Suprapubic skin (tissue), 4 donors: Measurements from ENCODE around the gene ZDHHC16. TPM values are rescaled to one million over a fixed set of nuclear protein-coding genes. Genes with fewer than 3 reads are reported as not detected.
A peak's percentile ranks its signal among the peaks of the same experiment; 100 is the strongest.

Source experiments
- DNase-seq, 2 donors: peaks; one replicate each; pipeline ENCODE4 v3.0.0-alpha.2; 2019; ENCODE audit warnings: low spot score in 2 of 2
- H3K27ac ChIP-seq: fragments of 200-600 bp; sonication (generic); one replicate; pipeline ENCODE4 v1.5.1; 2019
- H3K27me3 ChIP-seq: fragments of 200-600 bp; sonication (generic); one replicate; pipeline ENCODE4 v1.5.1; 2019
- H3K36me3 ChIP-seq: fragments of 200-600 bp; sonication (generic); one replicate; pipeline ENCODE4 v1.5.1; 2019
- H3K4me1 ChIP-seq: fragments of 200-600 bp; sonication (generic); one replicate; pipeline ENCODE4 v1.5.1; 2019
- H3K4me3 ChIP-seq: fragments of 200-600 bp; sonication (generic); one replicate; pipeline ENCODE4 v1.5.1; 2019; ENCODE audit warnings: mild to moderate bottlenecking
- H3K9me3 ChIP-seq: fragments of 200-600 bp; sonication (generic); one replicate; pipeline ENCODE4 v1.5.1; 2019
- EP300 ChIP-seq: sonication (generic); formaldehyde crosslinking; IDR thresholded peaks from one replicate; pipeline ENCODE4 v1.6.1; 2017; ENCODE audit warnings: antibody characterized with exemption
- POLR2A ChIP-seq, 2 donors: fragments of 450-650 bp; IDR thresholded peaks; one replicate each; pipeline ENCODE4 v1.6.1; 2017; ENCODE audit warnings: antibody characterized with exemption in 2 of 2, mild to moderate bottlenecking in 2 of 2, moderate library complexity in 2 of 2
- POLR2AphosphoS5 ChIP-seq, 3 donors: sonication (generic); formaldehyde crosslinking; IDR thresholded peaks; one replicate each; pipeline ENCODE4 v1.6.1; 2017; ENCODE audit warnings: antibody characterized with exemption in 3 of 3
- WGBS: methylation state at CpG from one replicate; pipeline ENCODE4 v1.1.5; 2018; 5-methylcytosine and 5-hydroxymethylcytosine counted together
- total RNA-seq, 4 donors: library from RNA; depleted of rRNA; stranded (reverse); fragments of >200 nt; gene quantifications; one replicate each; pipeline ENCODE4 v1.1.0, GENCODE V29; 2016
- TF ChIP-seq, protein P1 (sequence below), 2 donors: fragments of 200-600 bp in 1 of 2; fragments of 450-650 bp in 1 of 2; sonication (generic) in 1 of 2; IDR thresholded peaks; one replicate each; pipeline ENCODE4 v1.5.1; 2016 to 2019; ENCODE audit warnings: antibody characterized with exemption in 2 of 2, mild to moderate bottlenecking in 1 of 2, moderate library complexity in 1 of 2

Gene ZDHHC16
- total RNA-seq, 4 donors from 2014 or later: 24.5 to 35.8 (median 28.2) TPM

DNA sequence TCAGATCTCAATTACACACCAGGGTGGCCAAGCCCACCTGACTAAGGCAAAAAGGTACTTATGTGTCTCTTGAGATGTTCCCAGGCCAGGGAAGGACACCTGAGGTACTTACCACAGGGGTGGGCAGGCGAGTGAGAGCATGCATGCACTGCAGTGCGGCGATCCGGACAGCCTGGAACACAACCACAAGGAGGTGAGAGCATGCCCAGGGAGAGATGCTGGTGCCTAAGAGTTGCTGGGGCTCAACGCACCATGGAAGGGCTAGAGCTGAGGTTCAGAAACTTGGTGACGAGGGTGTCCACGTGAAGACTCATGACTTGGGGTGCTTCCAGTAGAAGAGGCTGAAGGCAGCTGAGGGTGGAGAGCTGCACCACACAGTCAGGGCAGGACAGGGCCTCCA is 13.1 kb downstream of the ZDHHC16 start:
- Histone ChIP-seq H3K4me3 (no peak overlapping the region), H3K4me1 (peaks cover 14% of the 10 kb centered on the region), H3K9me3 (no peaks in the 10 kb centered on the region), H3K36me3 (peaks cover 90% of the 10 kb centered on the region), H3K27me3 (no peaks in the 10 kb centered on the region), H3K27ac (no peak overlapping the region)
- TF ChIP-seq POLR2A (IDR thresholded peaks at IDR 0.05) (no peak), EP300 (no peak), POLR2AphosphoS5 (IDR thresholded peaks at IDR 0.05) (no peak)
- TF ChIP-seq, protein P1, sequence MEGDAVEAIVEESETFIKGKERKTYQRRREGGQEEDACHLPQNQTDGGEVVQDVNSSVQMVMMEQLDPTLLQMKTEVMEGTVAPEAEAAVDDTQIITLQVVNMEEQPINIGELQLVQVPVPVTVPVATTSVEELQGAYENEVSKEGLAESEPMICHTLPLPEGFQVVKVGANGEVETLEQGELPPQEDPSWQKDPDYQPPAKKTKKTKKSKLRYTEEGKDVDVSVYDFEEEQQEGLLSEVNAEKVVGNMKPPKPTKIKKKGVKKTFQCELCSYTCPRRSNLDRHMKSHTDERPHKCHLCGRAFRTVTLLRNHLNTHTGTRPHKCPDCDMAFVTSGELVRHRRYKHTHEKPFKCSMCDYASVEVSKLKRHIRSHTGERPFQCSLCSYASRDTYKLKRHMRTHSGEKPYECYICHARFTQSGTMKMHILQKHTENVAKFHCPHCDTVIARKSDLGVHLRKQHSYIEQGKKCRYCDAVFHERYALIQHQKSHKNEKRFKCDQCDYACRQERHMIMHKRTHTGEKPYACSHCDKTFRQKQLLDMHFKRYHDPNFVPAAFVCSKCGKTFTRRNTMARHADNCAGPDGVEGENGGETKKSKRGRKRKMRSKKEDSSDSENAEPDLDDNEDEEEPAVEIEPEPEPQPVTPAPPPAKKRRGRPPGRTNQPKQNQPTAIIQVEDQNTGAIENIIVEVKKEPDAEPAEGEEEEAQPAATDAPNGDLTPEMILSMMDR (IDR thresholded peaks at IDR 0.05): no peak
- DNase-seq: no peak
- 75% methylated on average over 7 of the region's 7 CpGs for whole genome bisulfite sequencing

DNA sequence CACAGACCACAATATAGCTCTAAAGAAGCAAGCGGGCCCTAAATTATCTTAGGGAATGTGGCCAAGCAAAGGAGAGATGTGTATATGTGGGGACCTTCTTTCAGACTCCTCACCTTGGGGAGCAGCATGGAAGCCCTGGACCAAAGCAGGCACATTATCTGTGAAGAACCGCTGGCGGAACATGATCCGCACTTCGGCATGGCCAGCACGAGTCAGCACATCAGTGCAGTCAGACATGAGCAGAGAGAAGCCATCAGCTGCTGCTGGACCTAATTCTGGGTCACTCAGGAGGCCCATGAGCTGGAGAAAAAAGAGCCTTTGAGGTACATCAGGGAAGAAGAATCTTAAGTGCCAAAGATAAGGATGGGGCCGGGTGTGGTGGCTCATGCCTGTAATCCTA is 14.0 kb downstream of the ZDHHC16 start:
- Histone ChIP-seq H3K36me3 (peaks cover 97% of the 10 kb centered on the region), H3K27ac (no peak overlapping the region), H3K4me3 (no peak overlapping the region), H3K9me3 (no peaks in the 10 kb centered on the region), H3K27me3 (no peaks in the 10 kb centered on the region), H3K4me1 (peaks cover 11% of the 10 kb centered on the region)
- no peak for TF ChIP-seq POLR2AphosphoS5 (IDR thresholded peaks at IDR 0.05)
- no peak for TF ChIP-seq POLR2A (IDR thresholded peaks at IDR 0.05)
- 78% methylated on average over 7 of the region's 7 CpGs for WGBS
- DNase-seq: no peak

DNA sequence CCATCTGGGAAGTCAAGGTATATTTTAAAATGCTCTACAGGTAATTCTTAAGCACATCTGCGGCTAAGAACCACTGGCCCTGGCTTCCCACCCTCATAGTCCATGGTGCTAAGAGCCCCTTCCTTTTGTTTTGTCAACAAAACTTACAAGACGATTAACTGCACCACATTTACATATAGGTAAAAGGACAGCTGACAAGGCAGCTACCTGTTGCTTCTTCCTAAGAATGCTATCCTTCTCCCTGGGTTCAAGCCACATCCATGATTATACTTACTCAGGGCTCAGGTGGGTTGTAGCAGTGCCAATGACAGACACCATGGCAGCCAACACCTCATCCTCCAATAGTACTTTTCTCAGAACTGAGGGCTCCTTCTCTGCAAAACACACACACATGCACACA is 16.3 kb downstream of the ZDHHC16 start:
- Histone ChIP-seq H3K27me3 (no peaks in the 10 kb centered on the region), H3K4me1 (peaks cover 8% of the 10 kb centered on the region), H3K27ac (no peak overlapping the region), H3K4me3 (no peak overlapping the region), H3K9me3 (no peaks in the 10 kb centered on the region), H3K36me3 (peaks cover 98% of the 10 kb centered on the region)
- no peak for TF ChIP-seq EP300
- TF ChIP-seq POLR2AphosphoS5 (IDR thresholded peaks at IDR 0.05): no peak
- no peak for TF ChIP-seq POLR2A (IDR thresholded peaks at IDR 0.05)
- 88% methylated on average over 2 of the region's 2 CpGs for WGBS
- no peak for DNase-seq

DNA sequence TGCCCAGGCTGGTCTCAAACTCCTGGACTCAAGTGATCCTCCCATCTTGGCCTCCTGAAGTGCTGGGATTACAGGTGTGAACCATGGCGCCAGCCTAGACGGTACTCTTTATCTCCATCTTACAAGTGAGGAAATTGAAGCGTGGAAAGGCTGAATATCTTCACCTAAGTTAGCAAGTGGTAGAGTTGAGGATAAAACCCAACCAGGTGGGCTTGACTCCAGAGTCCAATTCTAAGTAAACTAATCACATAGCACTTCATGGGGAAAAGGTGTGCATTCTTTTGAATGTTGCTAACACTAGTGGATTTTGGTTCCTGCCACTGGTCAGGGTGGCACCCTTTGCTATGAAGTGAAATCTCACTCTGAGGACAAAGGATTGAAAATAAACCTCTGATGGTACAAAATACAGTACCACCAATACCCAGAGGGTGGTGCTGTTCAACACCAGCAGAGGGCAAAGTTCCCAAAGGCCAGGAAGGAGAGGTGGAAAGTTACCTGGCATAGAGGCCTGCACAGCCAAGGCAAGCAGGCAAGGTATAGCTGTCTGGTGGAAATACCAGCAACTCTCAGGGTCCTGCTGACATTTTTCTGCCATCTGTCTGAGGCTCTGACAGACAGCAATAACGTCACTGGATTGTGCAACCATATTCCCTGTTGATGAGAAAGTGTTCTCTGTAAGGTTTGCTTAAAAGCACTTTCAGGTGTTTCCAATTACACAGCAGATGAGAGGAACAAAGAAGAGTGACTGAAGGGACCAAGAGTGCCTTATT is 17.6 kb downstream of the ZDHHC16 start:
- H3K27ac ChIP-seq: peak overlapping the region; percentile 1
- DNase-seq: peak in 1 of 2 donors; percentile 62
- H3K36me3 ChIP-seq: peaks cover 99% of the 10 kb centered on the region
- WGBS: 63% methylated on average over 4 of the region's 4 CpGs
- H3K9me3 ChIP-seq: no peaks in the 10 kb centered on the region
- TF ChIP-seq, protein P1 (IDR thresholded peaks at IDR 0.05): peak; percentile 74 to 86
- no peak for TF ChIP-seq EP300
- TF ChIP-seq POLR2AphosphoS5 (IDR thresholded peaks at IDR 0.05): peak in 1 of 3 donors; percentile 43
- no peak for TF ChIP-seq POLR2A (IDR thresholded peaks at IDR 0.05)
- H3K4me1 ChIP-seq: peaks cover 15% of the 10 kb centered on the region
- H3K4me3 ChIP-seq: no peak overlapping the region
- no peaks in the 10 kb centered on the region for H3K27me3 ChIP-seq

DNA sequence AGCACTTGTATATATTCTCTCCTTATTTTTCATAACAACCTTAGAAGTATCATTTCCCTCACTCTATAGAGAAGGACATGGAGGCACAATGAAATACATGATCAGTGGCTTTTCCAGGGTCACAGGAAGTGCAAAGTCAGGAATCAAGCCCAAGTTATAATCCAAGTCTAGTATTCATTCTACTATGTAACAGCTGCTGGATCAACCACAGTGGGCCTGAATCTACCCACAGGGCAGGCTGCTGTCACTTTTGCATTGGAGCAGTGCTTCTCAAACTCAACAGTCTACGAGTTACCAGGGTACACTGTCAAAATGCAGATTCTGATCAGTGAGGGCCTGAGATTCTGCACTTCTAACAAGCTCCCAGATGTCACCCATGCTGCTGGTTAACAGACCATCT is 18.3 kb downstream of the ZDHHC16 start:
- 75% methylated on average over 1 of the region's 1 CpG for WGBS

DNA sequence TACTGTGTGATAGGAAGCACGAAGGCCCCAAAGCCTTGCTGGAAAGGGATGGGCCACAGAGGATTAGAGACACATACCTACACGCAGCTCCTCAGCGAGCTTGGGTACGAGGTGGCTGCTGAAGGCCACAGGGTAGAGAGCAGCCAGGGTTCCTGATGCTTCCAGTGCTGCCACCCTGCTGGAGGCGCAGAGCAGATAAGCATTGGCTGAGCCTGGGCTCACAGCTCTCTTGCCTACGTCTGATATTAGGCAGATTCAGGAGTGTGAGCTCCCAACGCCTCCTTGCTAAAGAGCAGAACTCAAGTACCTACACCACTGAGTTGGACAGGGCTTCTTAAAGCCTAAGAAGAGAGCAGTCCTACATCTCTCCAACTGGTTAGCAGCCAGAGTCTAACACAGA is 20.0 kb downstream of the ZDHHC16 start:
- peaks cover 98% of the 10 kb centered on the region for H3K36me3 ChIP-seq
- no peaks in the 10 kb centered on the region for H3K9me3 ChIP-seq
- no peak for DNase-seq
- no peak overlapping the region for H3K4me3 ChIP-seq
- TF ChIP-seq POLR2A (IDR thresholded peaks at IDR 0.05): no peak
- peaks cover 15% of the 10 kb centered on the region for H3K4me1 ChIP-seq
- WGBS: 96% methylated on average over 7 of the region's 7 CpGs
- H3K27me3 ChIP-seq: no peaks in the 10 kb centered on the region
- no peak overlapping the region for H3K27ac ChIP-seq

More for the DNA sequence above, 18.3 kb downstream of the ZDHHC16 start:
- Histone ChIP-seq H3K27ac (peak overlapping the region; percentile 1), H3K4me3 (no peak overlapping the region), H3K9me3 (no peaks in the 10 kb centered on the region), H3K27me3 (no peaks in the 10 kb centered on the region), H3K4me1 (peaks cover 15% of the 10 kb centered on the region), H3K36me3 (peaks cover 99% of the 10 kb centered on the region)
- DNase-seq: no peak
- no peak for TF ChIP-seq POLR2AphosphoS5 (IDR thresholded peaks at IDR 0.05)
- no peak for TF ChIP-seq POLR2A (IDR thresholded peaks at IDR 0.05)

DNA sequence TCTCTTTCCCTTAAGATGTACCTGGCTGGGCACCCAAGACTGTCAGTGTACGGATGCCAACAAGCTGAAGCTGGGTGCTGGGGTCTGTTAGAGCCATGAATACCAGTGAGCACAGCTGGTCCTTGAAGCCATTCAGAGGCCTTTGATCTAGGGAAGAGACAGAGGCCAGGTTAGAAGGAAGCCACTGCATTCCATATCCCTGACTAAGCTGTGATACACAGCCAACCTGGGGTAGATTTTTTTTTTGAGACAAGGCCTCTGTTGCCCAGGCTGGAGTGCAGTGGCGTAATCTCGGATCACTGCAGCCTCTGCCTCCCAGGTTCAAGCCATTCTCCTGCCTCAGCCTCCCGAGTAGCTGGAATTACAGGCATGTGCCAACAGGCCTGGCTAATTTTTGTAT is 20.8 kb downstream of the ZDHHC16 start:
- Histone ChIP-seq H3K36me3 (peaks cover 97% of the 10 kb centered on the region), H3K4me1 (peaks cover 15% of the 10 kb centered on the region), H3K9me3 (no peaks in the 10 kb centered on the region), H3K27ac (no peak overlapping the region), H3K4me3 (no peak overlapping the region), H3K27me3 (no peaks in the 10 kb centered on the region)
- no peak for DNase-seq
- 69% methylated on average over 4 of the region's 4 CpGs for WGBS
- TF ChIP-seq EP300 (no peak), POLR2A (IDR thresholded peaks at IDR 0.05) (no peak), POLR2AphosphoS5 (IDR thresholded peaks at IDR 0.05) (no peak)
- TF ChIP-seq, protein P1 (IDR thresholded peaks at IDR 0.05): no peak
